DMS79 treated with DMSO at 0.1 percent for 48 hours (cell line): ENCODE results near the gene OR1F1.
"Not testable (repeated sequence)": the region's sequence is repeated elsewhere in the genome, so short reads cannot be mapped to it uniquely, and the experiment has no call there.

ENCODE experiments used
- DNase-seq: peaks from one replicate; lab custom pipeline; 2025; lab: John Stamatoyannopoulos, UW

Gene OR1F1

GRCh38 chr16:3198334-3199072, 10.5 kb downstream of the OR1F1 start:
- DNase-seq, result no peak

DNA sequence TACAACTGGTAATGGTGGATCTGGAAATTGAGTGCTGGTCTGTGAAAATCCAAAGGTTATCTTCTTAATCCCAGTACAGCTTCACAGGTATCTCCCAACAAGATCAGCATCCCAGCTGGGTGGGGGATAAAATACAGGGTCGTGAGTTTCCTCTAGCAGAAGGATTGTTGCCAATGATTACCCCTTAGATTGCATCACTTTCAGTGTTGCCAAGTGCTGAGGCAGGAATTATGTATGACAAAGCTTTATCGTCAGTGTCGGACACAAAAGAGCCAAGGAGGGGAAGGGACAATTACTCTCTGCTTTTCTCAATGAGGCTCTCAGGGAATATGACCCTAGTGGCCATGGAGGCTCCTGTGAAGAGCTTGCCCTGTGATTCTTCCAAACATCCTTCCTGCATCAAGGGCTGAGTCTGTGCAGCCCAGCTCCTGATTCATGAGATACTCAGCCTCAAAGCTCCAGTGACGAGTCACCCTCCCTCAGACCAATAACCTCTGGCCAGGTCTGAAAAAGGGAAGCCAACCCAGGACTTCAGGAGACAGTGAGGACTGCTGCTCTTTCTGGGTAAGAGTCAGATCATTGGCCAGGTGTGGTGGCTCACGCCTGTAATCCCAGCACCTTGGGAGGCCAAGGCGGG, 15.0 kb downstream of the OR1F1 start:
- no peak for DNase-seq

DNA sequence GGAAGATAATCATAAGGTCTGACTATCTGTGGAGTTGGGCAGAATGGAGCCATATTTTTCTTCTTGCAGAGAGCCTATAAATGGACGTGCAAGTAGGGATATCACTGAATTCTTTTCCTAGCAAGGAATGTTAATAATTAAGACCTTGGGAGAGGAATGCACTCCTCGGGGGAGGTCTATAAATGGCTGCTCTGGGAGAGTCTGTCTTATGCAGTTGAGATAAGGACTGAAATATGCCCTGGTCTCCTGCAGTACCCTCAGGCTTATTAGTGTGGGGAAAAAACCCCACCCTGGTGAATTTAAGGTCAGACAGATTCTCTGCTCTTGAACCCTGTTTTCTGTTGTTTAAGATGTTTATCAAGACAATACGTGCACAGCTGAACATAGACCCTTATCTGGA, 17.9 kb downstream of the OR1F1 start:
- not testable (repeated sequence) for DNase-seq

GRCh38 chr16:3207086-3207953, 19.3 kb downstream of the OR1F1 start:
- DNase-seq, result no peak

DNA sequence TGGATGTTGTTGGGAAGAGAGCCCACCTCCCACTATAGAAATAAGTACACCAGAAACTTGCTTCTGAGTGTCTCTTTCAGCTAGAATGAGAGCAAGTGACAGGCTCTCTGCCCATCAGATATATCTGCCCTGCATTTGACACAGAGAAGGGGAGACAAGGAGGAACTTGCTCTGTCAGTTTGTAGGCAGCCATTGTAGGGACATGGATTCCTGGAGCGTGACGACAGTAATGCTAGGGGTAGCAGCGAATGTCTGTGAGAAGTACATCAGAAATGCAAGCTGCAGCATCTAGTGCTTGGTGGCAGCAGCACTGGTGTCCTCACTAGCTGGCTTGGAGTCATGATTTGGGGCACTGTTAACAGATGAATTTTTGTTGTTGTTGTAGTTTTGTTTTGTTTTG, 24.0 kb downstream of the OR1F1 start:
- DNase-seq, result no peak

DNA sequence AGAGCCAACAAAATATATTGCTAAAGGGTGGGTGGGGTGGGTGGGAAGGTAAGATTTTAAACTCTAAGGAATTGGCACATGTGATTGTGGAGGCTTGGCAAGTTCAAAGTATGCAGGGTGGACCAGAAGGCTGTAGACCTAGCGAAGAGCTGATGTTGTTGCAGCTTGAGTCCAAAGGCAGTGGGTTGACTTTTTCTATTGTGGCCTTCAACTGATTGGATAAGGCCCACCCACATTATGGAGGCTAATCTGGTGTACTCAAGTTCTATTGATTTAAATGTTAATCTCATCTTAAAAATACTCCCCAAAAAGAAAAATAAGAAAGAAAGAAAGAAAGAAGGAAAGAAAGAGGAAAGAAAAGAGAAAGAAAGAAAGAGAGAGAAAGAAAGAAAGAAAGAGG, 24.6 kb downstream of the OR1F1 start:
- no peak for DNase-seq

GRCh38 chr16:3214904-3215600, 27.0 kb downstream of the OR1F1 start:
- no peak for DNase-seq

GRCh38 chr16:3215601-3216262, 27.7 kb downstream of the OR1F1 start:
- no peak for DNase-seq

DNA sequence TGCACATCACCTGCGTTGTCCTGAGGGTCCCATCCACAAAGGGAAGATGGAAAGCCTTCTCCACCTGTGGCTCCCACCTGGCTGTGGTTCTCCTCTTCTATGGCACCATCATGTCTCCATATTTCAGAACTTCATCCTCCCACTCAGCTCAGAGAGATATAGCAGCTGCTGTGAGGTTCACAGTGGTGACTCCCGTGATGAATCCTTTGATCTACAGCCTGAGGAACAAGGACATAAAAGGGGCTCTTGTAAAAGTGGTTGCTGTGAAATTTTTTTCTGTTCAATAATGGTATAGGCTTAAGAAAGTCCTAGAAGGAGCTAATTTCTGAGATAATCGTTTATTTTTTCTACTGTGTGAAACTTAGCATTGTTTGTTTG, 28.2 kb downstream of the OR1F1 start:
- DNase-seq, result no peak

GRCh38 chr16:3220839-3221238, 32.8 kb downstream of the OR1F1 start:
- DNase-seq, result no peak

- no peak for DNase-seq
Observed at GRCh38 chr16:3223913-3224515, 36.0 kb downstream of the OR1F1 start.

GRCh38 chr16:3234543-3234856, 46.5 kb downstream of the OR1F1 start:
- DNase-seq, result no peak

- DNase-seq, result peak; percentile 84
Observed at GRCh38 chr16:3234857-3235561, 47.0 kb downstream of the OR1F1 start, which contains the start of gene ZNF200. TSS of gene ZNF200 (minus strand) at chr16:3235158. CDS start at chr16:3233755, 1,403 bp downstream.

DNA sequence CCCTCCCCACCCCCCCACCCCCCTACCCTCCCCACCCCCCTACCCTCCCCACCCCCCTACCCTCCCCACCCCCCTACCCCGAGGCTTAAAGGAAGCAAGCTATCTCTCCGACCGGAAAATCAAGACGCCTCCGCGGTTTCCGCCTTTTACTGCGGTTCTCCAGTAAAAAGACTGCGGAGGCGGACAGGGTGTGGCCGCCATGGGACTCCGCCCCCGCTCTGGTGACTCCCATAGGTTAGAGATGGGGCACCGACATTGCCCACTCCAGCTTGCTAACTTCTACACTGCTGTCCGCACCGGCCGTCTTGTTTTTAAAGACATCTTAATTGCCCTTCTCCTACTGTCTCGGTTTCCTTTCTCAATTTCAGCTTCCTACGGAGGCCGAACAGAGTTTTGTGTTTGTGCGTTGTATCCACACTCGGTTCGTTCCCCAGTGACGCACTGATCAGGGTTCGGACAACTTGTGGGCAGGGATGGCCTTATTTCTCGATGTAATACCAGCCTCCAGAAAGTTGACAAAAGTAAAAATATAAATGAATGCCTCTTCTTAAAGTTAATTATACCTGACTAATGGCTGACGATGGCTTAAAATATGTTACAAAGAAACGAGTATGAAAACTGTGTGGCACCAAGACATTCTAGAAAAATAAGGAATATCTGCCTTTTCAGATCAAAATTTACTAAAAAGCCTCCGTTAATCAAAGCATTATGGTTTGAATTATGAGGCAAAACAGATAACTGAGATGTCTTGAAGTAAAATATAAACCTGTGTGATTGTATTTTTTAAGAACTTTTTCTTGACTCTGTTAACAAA, 48.1 kb downstream of the OR1F1 start:
- no peak for DNase-seq

DNA sequence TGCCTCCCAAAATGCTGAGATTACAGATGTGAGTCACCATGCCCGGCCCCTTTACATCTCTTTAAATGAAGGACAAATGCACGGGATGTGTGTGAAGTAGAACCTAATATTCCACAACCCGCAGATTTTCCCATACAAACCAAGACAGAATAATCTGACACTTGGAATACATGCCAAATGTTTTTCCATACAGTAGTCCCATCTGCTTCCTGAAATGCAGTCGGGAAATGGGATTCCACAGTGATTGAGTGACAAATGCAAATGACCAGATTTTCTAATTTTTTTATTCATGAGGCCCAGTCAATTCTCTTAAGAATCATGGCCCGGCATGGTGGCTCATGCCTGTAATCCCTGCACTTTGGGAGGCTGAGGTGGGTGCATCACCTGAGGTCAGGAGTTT, 53.8 kb downstream of the OR1F1 start:
- no peak for DNase-seq

DNA sequence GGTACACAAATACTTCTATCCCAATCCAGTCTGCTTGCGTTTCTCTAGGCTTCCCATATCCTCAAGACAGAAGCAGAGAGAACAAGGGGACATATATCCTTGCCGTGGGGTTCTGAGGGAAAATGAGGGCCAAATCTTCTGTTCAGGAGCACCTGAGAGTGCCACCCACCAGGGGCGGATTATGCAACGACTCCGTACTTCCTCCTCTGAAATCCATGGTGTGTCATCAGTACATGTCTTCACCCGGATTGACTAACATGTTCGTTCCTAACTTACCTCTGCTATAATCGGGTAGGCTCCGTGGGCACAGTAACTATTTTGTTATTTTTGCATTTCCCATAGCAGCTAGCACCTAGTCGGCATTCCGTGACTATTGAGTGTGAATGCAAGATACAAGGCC, 54.7 kb downstream of the OR1F1 start:
- no peak for DNase-seq

DNA sequence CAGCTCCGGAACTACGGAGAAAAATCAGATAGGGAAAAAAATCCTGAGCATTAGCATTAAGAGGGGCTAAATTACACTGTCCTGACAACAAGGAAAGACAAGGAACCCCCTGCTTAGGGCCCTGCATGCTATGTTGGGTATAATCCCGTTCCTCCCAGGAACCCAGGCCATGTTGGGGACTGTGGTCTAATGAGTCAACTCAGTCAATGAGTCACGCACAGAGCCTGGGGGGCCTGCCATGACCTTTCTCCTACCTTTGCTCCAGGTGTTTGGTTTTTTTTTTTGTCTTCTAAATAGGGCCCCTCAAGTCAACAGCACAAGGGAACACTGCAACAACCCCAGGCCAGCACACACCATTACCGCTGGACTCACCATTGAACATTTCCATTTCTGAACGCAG, 55.9 kb downstream of the OR1F1 start:
- no peak for DNase-seq

- DNase-seq, result no peak
Observed at GRCh38 chr16:3246002-3246401, 58.0 kb downstream of the OR1F1 start.

GRCh38 chr16:3246876-3247275, 58.9 kb downstream of the OR1F1 start:
- DNase-seq, result no peak

DNA sequence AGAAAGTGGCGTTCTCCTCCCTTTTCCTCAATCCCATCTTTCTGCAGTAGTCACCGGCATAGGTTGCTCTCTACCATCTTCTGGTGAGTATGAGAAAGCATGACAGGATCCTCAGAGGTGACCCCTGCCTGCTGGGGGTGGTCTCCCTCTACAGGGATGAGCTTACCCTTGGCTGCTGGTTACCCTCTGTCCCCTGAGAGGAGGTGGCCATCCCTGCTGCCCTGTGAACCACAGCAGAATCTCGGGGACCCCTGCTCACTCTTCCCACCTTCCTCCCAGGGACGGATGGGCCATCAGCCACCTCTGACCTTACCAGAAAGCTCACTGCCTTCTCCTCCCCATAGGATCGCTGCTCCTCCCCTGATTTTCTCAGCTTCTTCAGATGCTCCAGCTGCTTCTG, 60.6 kb downstream of the OR1F1 start:
- DNase-seq, result no peak
